ENCODE data around the gene FASN. TPM values are rescaled to one million over a fixed set of nuclear protein-coding genes. Genes with fewer than 3 reads are reported as not detected.

FASN gene
- total and polyA plus RNA-seq, 2 of the 13 experiments (the other 11 are each of a cell fraction or from before 2014, with no cell fraction given): 51.7 to 101 TPM

GRCh38 chr17:82107341-82107860 lies 9.4 kb upstream of the FASN start (continued):
- TF ChIP-seq, protein P1, sequence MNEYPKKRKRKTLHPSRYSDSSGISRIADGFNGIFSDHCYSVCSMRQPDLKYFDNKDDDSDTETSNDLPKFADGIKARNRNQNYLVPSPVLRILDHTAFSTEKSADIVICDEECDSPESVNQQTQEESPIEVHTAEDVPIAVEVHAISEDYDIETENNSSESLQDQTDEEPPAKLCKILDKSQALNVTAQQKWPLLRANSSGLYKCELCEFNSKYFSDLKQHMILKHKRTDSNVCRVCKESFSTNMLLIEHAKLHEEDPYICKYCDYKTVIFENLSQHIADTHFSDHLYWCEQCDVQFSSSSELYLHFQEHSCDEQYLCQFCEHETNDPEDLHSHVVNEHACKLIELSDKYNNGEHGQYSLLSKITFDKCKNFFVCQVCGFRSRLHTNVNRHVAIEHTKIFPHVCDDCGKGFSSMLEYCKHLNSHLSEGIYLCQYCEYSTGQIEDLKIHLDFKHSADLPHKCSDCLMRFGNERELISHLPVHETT (CRISPR knock-in tag; conservative IDR thresholded peaks at IDR 0.05): no peak
- TF ChIP-seq, protein P2, sequence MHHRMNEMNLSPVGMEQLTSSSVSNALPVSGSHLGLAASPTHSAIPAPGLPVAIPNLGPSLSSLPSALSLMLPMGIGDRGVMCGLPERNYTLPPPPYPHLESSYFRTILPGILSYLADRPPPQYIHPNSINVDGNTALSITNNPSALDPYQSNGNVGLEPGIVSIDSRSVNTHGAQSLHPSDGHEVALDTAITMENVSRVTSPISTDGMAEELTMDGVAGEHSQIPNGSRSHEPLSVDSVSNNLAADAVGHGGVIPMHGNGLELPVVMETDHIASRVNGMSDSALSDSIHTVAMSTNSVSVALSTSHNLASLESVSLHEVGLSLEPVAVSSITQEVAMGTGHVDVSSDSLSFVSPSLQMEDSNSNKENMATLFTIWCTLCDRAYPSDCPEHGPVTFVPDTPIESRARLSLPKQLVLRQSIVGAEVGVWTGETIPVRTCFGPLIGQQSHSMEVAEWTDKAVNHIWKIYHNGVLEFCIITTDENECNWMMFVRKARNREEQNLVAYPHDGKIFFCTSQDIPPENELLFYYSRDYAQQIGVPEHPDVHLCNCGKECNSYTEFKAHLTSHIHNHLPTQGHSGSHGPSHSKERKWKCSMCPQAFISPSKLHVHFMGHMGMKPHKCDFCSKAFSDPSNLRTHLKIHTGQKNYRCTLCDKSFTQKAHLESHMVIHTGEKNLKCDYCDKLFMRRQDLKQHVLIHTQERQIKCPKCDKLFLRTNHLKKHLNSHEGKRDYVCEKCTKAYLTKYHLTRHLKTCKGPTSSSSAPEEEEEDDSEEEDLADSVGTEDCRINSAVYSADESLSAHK (CRISPR knock-in tag; IDR thresholded peaks at IDR 0.05; ENCODE audit: borderline replicate concordance): no peak
- TF ChIP-seq ZGPAT (CRISPR knock-in tag; IDR thresholded peaks at IDR 0.05) (no peak), SSRP1 (CRISPR knock-in tag; IDR thresholded peaks at IDR 0.05) (no peak), CEBPB (IDR thresholded peaks at IDR 0.05; ENCODE audit: borderline replicate concordance, low read depth, low read length) (no peak), ZNF557 (CRISPR knock-in tag; IDR thresholded peaks at IDR 0.05) (no peak), FOXP1 (IDR thresholded peaks at IDR 0.05) (no peak), FOXP1 (CRISPR knock-in tag; IDR thresholded peaks at IDR 0.05) (no peak), ZNF776 (CRISPR knock-in tag; IDR thresholded peaks at IDR 0.05) (no peak), ZNF598 (CRISPR knock-in tag; IDR thresholded peaks at IDR 0.05; ENCODE audit: borderline replicate concordance) (peak; percentile 66; the same call in 1 of the 2 replicates), ZBTB21 (CRISPR knock-in tag; IDR thresholded peaks at IDR 0.05) (no peak), ELK4 (CRISPR knock-in tag; IDR thresholded peaks at IDR 0.05; ENCODE audit: borderline replicate concordance) (no peak), PCBP2 (optimal IDR thresholded peaks at IDR 0.05; ENCODE audit: low read depth, low read length, poor library complexity, severe bottlenecking) (no peak), REST (IDR thresholded peaks at IDR 0.05; ENCODE audit: borderline replicate concordance in 1 of 2, low read depth in 1 of 2, low read length in 2 of 2) (no peak), ZNF326 (CRISPR knock-in tag; IDR thresholded peaks at IDR 0.05; ENCODE audit: borderline replicate concordance) (no peak), GABPA (IDR thresholded peaks at IDR 0.05; ENCODE audit: low read depth, low read length) (no peak), GABPA (CRISPR knock-in tag; IDR thresholded peaks at IDR 0.05; ENCODE audit: low read depth) (no peak), LCORL (IDR thresholded peaks at IDR 0.05) (no peak), LCORL (CRISPR knock-in tag; IDR thresholded peaks at IDR 0.05) (no peak), ZBTB38 (CRISPR knock-in tag; IDR thresholded peaks at IDR 0.05) (peak; percentile 42), NFIB (CRISPR knock-in tag; IDR thresholded peaks at IDR 0.05; ENCODE audit: borderline replicate concordance) (no peak)

Measured in HepG2 (cell line).